Common myeloid progenitor, CD34-positive (primary cell): ENCODE measurements around the gene ETV6.

Source experiments
- CTCF ChIA-PET: fragments of 350-600 bp; sonication (Branson Sonifier 250); formaldehyde crosslinking; loops from one replicate; lab custom pipeline; 2021; ENCODE audit warnings: antibody characterized with exemption; lab: Charles Lee
- POLR2A ChIA-PET: fragments of 350-600 bp; sonication (Branson Sonifier 250); formaldehyde crosslinking; loops from one replicate; lab custom pipeline; 2021; ENCODE audit warnings: antibody characterized with exemption; lab: Charles Lee
- DNase-seq, 3 donors: peaks; one replicate each; pipeline versions ENCODE4 v3.0.0 to v3.0.0-alpha.2; 2013
- H3K27ac ChIP-seq, 2 experiments: 1 replicate in 1 of 2; 2 replicates in 1 of 2; pipeline ENCODE4 v1.7.0; 2013; ENCODE audit warnings: inconsistent platforms in 2 of 2, low read length in 2 of 2, mild to moderate bottlenecking in 2 of 2, low read depth in 1 of 2, moderate library complexity in 1 of 2; ENCODE audit not compliant: severe bottlenecking in 2 of 2, insufficient read depth in 1 of 2, poor library complexity in 1 of 2
- H3K27me3 ChIP-seq, 5 experiments: replicated peaks in 2 of 5; 1 replicate in 3 of 5; 2 replicates in 2 of 5; pipeline versions ENCODE4 v1.6.1 to v1.7.0; 2013; ENCODE audit warnings: low read length in 4 of 5, mild to moderate bottlenecking in 2 of 5, moderate library complexity in 2 of 5, inconsistent platforms in 1 of 5; ENCODE audit not compliant: insufficient read depth in 5 of 5, control insufficient read depth in 4 of 5
- H3K36me3 ChIP-seq, 4 experiments: 1 replicate in 2 of 4; 2 replicates in 2 of 4; pipeline versions ENCODE4 v1.6.1 to v1.7.0; 2013; ENCODE audit warnings: low read length in 3 of 4, control low read depth in 1 of 4, mild to moderate bottlenecking in 1 of 4; ENCODE audit not compliant: control insufficient read depth in 4 of 4, insufficient read depth in 4 of 4
- H3K4me1 ChIP-seq, 4 experiments: 1 replicate in 3 of 4; 2 replicates in 1 of 4; pipeline versions ENCODE4 v1.6.1 to v1.7.1; 2013; ENCODE audit warnings: low read length in 3 of 4, mild to moderate bottlenecking in 3 of 4, control low read depth in 1 of 4, inconsistent platforms in 1 of 4, moderate library complexity in 1 of 4; ENCODE audit not compliant: control insufficient read depth in 4 of 4, insufficient read depth in 4 of 4; ENCODE audit errors: control extremely low read depth in 1 of 4
- H3K4me3 ChIP-seq, 7 experiments: 1 replicate in 4 of 7; 2 replicates in 3 of 7; pipeline versions ENCODE4 v1.5.1 to v1.7.0; 2013; ENCODE audit warnings: mild to moderate bottlenecking in 7 of 7, low read length in 6 of 7, moderate library complexity in 6 of 7, inconsistent platforms in 2 of 7, low read depth in 2 of 7, control low read depth in 1 of 7; ENCODE audit not compliant: insufficient read depth in 4 of 7, control insufficient read depth in 1 of 7; ENCODE audit errors: extremely low read depth in 1 of 7
- H3K9me3 ChIP-seq, 5 experiments: 1 replicate in 4 of 5; 2 replicates in 1 of 5; pipeline versions ENCODE4 v1.6.1 to v1.7.1; 2013; ENCODE audit warnings: low read length in 4 of 5, mild to moderate bottlenecking in 2 of 5, inconsistent platforms in 1 of 5, low read depth in 1 of 5, moderate library complexity in 1 of 5; ENCODE audit not compliant: control insufficient read depth in 4 of 5, insufficient read depth in 2 of 5; ENCODE audit errors: control extremely low read depth in 1 of 5
- WGBS: methylation state at CpG from one replicate; pipeline ENCODE4 v1.1.5; 2013; ENCODE audit not compliant: insufficient coverage; 5-methylcytosine and 5-hydroxymethylcytosine counted together

ETV6 gene

GRCh38 chr12:11884116-11884515, 234.6 kb downstream of the ETV6 start:
- H3K4me1 ChIP-seq, result peaks cover 7 to 60% (median 37%) of the 10 kb centered on the region in 4 experiments
- WGBS, result 91% methylated on average over 11 of the region's 11 CpGs
- peak overlapping the region in 1 of 7 experiments; percentile 0 for H3K4me3 ChIP-seq
- peak overlapping the region; percentile 6 to 16 for H3K27ac ChIP-seq
- DNase-seq, result no peak
- H3K9me3 ChIP-seq, result no peaks in the 10 kb centered on the region
- ChIA-PET CTCF (no interaction called here), POLR2A (no interaction called here)
- no peaks in the 10 kb centered on the region for H3K27me3 ChIP-seq
- H3K36me3 ChIP-seq, result peaks cover 27 to 91% (median 71%) of the 10 kb centered on the region in 4 experiments

GRCh38 chr12:11884706-11885105, 235.2 kb downstream of the ETV6 start:
- ChIA-PET POLR2A (no interaction called here), CTCF (no interaction called here)
- DNase-seq, result peak in 2 of 3 donors; percentile 64 to 69
- WGBS, result 100% methylated on average over 1 of the region's 2 CpGs
- peaks cover 33 to 93% (median 75%) of the 10 kb centered on the region in 4 experiments for H3K36me3 ChIP-seq
- no peaks in the 10 kb centered on the region for H3K9me3 ChIP-seq
- H3K4me3 ChIP-seq, result no peak overlapping the region
- peaks cover 13 to 60% (median 35%) of the 10 kb centered on the region in 4 experiments for H3K4me1 ChIP-seq
- peak overlapping the region in 1 of 2 experiments; percentile 16 for H3K27ac ChIP-seq
- no peaks in the 10 kb centered on the region for H3K27me3 ChIP-seq

- H3K27ac ChIP-seq, result peak overlapping the region in 1 of 2 experiments; percentile 35
- DNase-seq, result no peak
- ChIA-PET POLR2A (interaction anchor here (0.7 kb wide), 1 partner anchor 137 kb away, joined by 4 read pairs; no protein-coding TSS in a partner anchor), CTCF (interaction anchor here (1.1 to 1.5 kb wide), 2 partner anchors 12 to 42 kb away, joined by 3 read pairs; no protein-coding TSS in a partner anchor)
- no peaks in the 10 kb centered on the region for H3K9me3 ChIP-seq
- peaks cover 35 to 92% (median 78%) of the 10 kb centered on the region in 4 experiments for H3K36me3 ChIP-seq
- no peak overlapping the region for H3K4me3 ChIP-seq
- 98% methylated on average over 6 of the region's 8 CpGs for WGBS
- H3K27me3 ChIP-seq, result no peaks in the 10 kb centered on the region
- peaks cover 12 to 60% (median 31%) of the 10 kb centered on the region in 4 experiments for H3K4me1 ChIP-seq
Measured at GRCh38 chr12:11885261-11886038, 236.0 kb downstream of the ETV6 start.

GRCh38 chr12:11886339-11886738, 236.9 kb downstream of the ETV6 start:
- Histone ChIP-seq H3K9me3 (no peaks in the 10 kb centered on the region), H3K27ac (no peak overlapping the region), H3K27me3 (no peaks in the 10 kb centered on the region), H3K4me3 (no peak overlapping the region), H3K4me1 (peaks cover 13 to 60% (median 37%) of the 10 kb centered on the region in 4 experiments), H3K36me3 (peaks cover 33 to 92% (median 79%) of the 10 kb centered on the region in 4 experiments)
- CTCF ChIA-PET, result interaction anchor here (0.7 to 1.5 kb wide), 3 partner anchors 13 to 43 kb away, joined by 3 read pairs; no protein-coding TSS in a partner anchor
- 100% methylated on average over 1 of the region's 3 CpGs for WGBS
- POLR2A ChIA-PET, result no interaction called here
- DNase-seq, result no peak

- Histone ChIP-seq H3K27ac (no peak overlapping the region), H3K9me3 (no peaks in the 10 kb centered on the region), H3K4me1 (peaks cover 17 to 68% (median 45%) of the 10 kb centered on the region in 4 experiments), H3K4me3 (no peak overlapping the region), H3K36me3 (peaks cover 35 to 91% (median 79%) of the 10 kb centered on the region in 4 experiments), H3K27me3 (no peaks in the 10 kb centered on the region)
- ChIA-PET POLR2A (no interaction called here), CTCF (interaction anchor here (1.5 kb wide), 1 partner anchor 12 kb away, joined by 3 read pairs; no protein-coding TSS in a partner anchor)
- no peak for DNase-seq
- 95% methylated on average over 3 of the region's 3 CpGs for WGBS
Measured at GRCh38 chr12:11888029-11888428, 238.6 kb downstream of the ETV6 start.

GRCh38 chr12:11891346-11891745, 241.9 kb downstream of the ETV6 start:
- Histone ChIP-seq H3K4me1 (peaks cover 26 to 65% (median 42%) of the 10 kb centered on the region in 4 experiments), H3K4me3 (no peak overlapping the region), H3K36me3 (peaks cover 30 to 84% (median 69%) of the 10 kb centered on the region in 4 experiments), H3K27ac (peak overlapping the region in 1 of 2 experiments; percentile 4), H3K27me3 (no peaks in the 10 kb centered on the region), H3K9me3 (no peaks in the 10 kb centered on the region)
- peak; percentile 43 to 83 (median 78) for DNase-seq
- 29% methylated on average over 1 of the region's 4 CpGs for WGBS
- ChIA-PET POLR2A (interaction anchor here (0.6 kb wide), 1 partner anchor 238 kb away, joined by 5 read pairs; no protein-coding TSS in a partner anchor), CTCF (interaction anchor here (0.7 to 2.4 kb wide), 8 partner anchors 13 to 112 kb away, joined by 3 to 8 read pairs (median 3); no protein-coding TSS in a partner anchor)
